ENCODE measurements around the gene PPIC.

PPIC gene

DNA sequence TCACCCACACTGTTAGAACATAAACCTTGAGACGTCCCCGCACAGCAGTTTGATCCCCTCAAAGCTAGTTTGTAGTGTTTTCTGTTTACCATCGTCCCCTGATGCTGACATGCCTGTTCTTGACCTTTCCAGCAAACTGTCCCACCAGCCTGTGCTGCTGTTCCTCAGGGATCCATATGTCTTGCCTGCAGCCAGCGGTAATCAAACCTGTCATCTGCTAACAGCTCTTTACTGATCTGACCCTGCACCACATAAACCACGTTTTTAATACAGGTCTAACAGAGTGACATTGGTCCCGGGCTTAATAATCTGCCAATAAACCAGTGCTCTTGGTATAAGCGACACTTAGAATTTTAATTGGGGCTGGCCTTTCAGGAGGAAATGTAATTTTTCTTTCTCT, 34.7 kb downstream of the PPIC start:
- CTCF ChIA-PET = no interaction called here
- no peak for DNase-seq (ENCODE audit: low spot score)
- H3K27ac ChIP-seq = no peak overlapping the region
- TF ChIP-seq, protein P1, sequence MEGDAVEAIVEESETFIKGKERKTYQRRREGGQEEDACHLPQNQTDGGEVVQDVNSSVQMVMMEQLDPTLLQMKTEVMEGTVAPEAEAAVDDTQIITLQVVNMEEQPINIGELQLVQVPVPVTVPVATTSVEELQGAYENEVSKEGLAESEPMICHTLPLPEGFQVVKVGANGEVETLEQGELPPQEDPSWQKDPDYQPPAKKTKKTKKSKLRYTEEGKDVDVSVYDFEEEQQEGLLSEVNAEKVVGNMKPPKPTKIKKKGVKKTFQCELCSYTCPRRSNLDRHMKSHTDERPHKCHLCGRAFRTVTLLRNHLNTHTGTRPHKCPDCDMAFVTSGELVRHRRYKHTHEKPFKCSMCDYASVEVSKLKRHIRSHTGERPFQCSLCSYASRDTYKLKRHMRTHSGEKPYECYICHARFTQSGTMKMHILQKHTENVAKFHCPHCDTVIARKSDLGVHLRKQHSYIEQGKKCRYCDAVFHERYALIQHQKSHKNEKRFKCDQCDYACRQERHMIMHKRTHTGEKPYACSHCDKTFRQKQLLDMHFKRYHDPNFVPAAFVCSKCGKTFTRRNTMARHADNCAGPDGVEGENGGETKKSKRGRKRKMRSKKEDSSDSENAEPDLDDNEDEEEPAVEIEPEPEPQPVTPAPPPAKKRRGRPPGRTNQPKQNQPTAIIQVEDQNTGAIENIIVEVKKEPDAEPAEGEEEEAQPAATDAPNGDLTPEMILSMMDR (conservative IDR thresholded peaks at IDR 0.05; ENCODE audit: low read depth) = no peak
- POLR2A ChIA-PET (ENCODE audit: low non-redundant PET) = no interaction called here

DNA sequence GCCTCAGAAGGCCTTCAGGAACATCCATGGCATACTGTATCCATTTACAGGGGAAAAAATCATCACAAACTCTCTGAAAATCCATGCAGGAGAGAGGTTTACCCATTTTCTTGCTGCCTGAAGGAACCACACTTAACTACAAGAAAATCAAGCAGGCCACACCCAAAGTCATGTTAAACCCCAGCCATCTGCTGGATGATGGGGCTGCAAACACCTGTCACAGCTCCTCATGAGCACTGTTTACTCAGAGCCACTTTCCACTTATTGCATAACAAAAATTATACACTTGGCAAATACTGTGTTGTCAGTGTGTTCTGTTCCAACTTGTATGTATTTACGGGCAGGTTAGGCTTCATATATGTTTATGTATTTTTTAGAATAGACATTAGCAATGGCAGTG, 35.8 kb downstream of the PPIC start:
- ChIA-PET POLR2A (ENCODE audit: low non-redundant PET) (interaction anchor here (0.5 kb wide), 1 partner anchor 13 kb away, joined by 6 read pairs; no protein-coding TSS in a partner anchor), CTCF (interaction anchor here (0.5 to 0.6 kb wide), 2 partner anchors 34 to 300 kb away, joined by 3 read pairs; no protein-coding TSS in a partner anchor)

DNA sequence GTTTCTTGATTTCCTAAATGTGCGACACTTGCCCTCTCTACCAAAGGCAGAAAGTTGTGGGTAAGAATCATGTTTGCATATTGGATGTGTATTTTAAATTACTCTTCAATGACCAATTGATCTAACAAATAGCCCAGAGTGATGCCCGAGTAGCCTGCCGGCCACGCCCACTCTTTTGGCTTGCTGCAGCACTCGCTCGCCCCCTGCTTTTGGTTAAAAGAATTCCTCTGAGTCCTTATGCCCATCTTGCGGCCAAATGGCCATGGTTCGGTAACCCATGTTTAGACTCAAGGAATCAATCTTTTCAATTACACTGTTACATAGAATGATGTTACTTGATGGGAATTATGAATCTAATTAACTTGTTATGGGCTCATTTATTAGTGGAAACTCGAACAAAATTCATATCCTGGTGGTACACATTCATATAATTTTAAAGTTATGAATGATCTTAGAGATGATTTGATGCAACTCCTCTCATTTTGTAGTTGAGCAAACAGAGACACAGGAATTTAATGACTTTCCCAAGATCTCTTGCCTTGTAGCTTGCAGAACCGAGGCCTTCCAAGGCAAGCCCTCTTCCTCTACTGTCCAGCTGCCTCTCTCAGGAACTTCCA, 36.5 kb downstream of the PPIC start:
- ChIA-PET CTCF (interaction anchor here (0.5 to 0.6 kb wide), 2 partner anchors 33 to 260 kb away, joined by 3 read pairs; no protein-coding TSS in a partner anchor), POLR2A (ENCODE audit: low non-redundant PET) (interaction anchor here (0.5 kb wide), 1 partner anchor 14 kb away, joined by 6 read pairs; no protein-coding TSS in a partner anchor)
- no peak overlapping the region for H3K27ac ChIP-seq
- peak; percentile 32 for DNase-seq (ENCODE audit: low spot score)
- TF ChIP-seq, protein P1 (conservative IDR thresholded peaks at IDR 0.05; ENCODE audit: low read depth) = no peak

More for the DNA sequence above, 35.8 kb downstream of the PPIC start:
- no peak overlapping the region for H3K27ac ChIP-seq
- DNase-seq (ENCODE audit: low spot score) = no peak
- TF ChIP-seq, protein P1 (conservative IDR thresholded peaks at IDR 0.05; ENCODE audit: low read depth) = no peak

DNA sequence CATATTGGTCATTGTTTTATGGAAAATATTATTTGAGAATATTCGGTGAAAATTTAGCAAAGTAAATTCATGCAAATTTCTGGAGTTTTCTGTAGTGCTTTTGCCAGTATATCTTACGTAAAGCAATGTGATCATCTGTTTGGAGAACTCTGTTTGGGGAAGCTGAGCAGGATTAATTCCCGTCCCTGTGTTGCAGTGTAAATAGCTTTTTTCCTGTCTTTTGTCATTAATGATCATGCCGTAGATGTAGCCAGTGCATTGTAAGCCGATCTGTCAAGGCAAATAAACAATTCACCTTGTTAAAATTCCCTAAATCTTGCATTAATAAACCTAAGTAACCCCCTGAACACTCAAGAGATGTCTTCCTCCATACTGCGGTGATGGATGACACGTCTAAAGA, 39.2 kb downstream of the PPIC start:
- ChIA-PET CTCF (no interaction called here), POLR2A (ENCODE audit: low non-redundant PET) (no interaction called here)
- H3K27ac ChIP-seq = no peak overlapping the region
- TF ChIP-seq, protein P1 (conservative IDR thresholded peaks at IDR 0.05; ENCODE audit: low read depth) = no peak
- no peak for DNase-seq (ENCODE audit: low spot score)

DNA sequence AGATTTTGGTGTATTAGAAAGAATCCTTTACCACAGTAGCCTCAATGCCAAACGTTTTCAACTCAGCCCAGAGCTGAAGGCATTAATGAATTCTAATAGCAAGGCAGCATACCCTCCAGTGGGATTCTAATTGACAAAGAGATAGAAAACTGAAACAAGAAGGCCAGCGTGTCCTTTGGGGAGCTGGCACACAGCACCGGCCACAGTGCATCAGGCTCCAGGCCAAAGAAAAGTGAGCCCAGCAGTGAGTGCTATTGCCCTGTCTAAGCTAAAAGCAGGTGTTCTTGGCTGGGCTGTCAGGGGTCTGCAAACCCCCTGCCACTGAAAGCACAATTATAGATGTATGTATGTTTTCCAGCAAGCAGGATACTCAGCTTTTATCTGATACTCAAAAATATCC, 40.4 kb downstream of the PPIC start:
- H3K27ac ChIP-seq = no peak overlapping the region
- CTCF ChIA-PET = interaction anchor here (0.6 kb wide), 1 partner anchor 25 kb away, joined by 4 read pairs; no protein-coding TSS in a partner anchor

DNA sequence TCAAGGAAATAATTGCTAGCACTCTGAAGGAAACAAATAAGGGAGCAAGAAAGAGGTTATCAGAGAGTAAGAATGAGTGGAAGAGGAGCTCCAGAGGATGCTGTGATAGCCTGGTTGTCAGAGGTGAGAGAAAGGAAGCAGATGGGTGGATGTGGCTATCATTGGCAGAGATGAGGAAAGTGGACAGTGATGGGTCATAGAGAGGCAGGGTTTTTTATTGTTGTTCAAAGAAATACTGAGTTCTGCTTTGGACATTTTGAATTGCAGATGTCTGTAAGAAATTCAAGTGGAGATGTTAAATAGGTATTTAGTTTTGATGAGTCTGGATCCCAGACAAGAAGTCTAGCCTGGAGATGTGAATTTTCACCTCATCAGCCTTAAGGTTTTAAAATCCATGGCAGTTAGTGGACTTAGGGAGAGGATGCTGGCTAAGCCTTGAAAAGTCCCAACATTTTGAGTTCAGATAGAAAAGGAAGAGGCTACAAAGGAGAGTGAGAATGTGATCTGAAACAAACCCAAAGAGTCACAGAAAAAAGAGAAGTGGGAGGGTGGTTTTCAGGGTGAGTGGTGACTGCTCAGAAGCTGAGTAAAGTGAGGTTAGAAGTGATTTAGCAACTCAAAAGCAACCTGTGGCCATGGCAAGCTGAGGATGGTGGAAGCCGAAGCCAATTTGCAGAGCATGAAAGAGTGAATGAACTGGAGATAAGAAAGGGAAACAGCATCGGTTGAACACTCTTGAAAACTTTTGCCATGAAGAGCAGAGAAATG, 50.4 kb downstream of the PPIC start:
- no peak overlapping the region for H3K27ac ChIP-seq
- POLR2A ChIA-PET (ENCODE audit: low non-redundant PET) = no interaction called here
- CTCF ChIA-PET = no interaction called here
- TF ChIP-seq, protein P1 (conservative IDR thresholded peaks at IDR 0.05; ENCODE audit: low read depth) = no peak
- no peak for DNase-seq (ENCODE audit: low spot score)

More for the DNA sequence above, 40.4 kb downstream of the PPIC start:
- POLR2A ChIA-PET (ENCODE audit: low non-redundant PET) = interaction anchor here (0.6 kb wide), 1 partner anchor 358 kb away, joined by 3 read pairs; no protein-coding TSS in a partner anchor
- DNase-seq (ENCODE audit: low spot score) = no peak
- TF ChIP-seq, protein P1 (conservative IDR thresholded peaks at IDR 0.05; ENCODE audit: low read depth) = no peak
